ENCODE data around the gene AICDA. TPM values are rescaled to one million over a fixed set of nuclear protein-coding genes. Genes with fewer than 3 reads are reported as not detected.
"Not testable (repeated sequence)": the region's sequence is repeated elsewhere in the genome, so short reads cannot be mapped to it uniquely, and the experiment has no call there.

Gene AICDA
- total RNA-seq, 4 donors from 2014 or later = 0.39 to 2.6 (median 0.84) TPM; not detected in 1

DNA sequence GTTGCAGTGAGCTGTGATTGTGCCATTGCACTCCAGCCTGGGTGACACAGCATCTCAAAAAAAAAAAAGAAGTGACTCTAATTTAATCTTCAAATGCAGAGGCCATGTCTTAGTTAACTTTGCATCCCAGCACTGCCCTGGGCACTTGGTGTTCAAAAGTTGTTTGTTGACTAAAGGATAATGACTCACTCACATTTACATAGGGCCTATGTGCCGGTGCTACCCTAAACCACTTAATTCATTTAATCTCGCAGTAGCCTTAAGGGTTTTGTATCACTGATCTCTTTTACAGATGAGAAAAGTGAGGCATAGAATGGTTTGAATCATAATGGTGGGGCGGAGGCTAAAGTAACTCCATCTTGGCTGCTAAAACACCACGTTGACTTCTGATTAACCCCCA lies 26.3 kb upstream of the AICDA start:
- Histone ChIP-seq H3K4me3 (no peak overlapping the region), H3K9me3 (no peaks in the 10 kb centered on the region), H3K27me3 (no peaks in the 10 kb centered on the region), H3K27ac (no peak overlapping the region), H3K36me3 (no peaks in the 10 kb centered on the region), H3K4me1 (no peaks in the 10 kb centered on the region)
- no peak for DNase-seq (ENCODE audit: low spot score in 2 of 2)
- WGBS, 2 donors = 79 to 81% methylated on average over 4 of the region's 4 CpGs
- TF ChIP-seq, protein P1, sequence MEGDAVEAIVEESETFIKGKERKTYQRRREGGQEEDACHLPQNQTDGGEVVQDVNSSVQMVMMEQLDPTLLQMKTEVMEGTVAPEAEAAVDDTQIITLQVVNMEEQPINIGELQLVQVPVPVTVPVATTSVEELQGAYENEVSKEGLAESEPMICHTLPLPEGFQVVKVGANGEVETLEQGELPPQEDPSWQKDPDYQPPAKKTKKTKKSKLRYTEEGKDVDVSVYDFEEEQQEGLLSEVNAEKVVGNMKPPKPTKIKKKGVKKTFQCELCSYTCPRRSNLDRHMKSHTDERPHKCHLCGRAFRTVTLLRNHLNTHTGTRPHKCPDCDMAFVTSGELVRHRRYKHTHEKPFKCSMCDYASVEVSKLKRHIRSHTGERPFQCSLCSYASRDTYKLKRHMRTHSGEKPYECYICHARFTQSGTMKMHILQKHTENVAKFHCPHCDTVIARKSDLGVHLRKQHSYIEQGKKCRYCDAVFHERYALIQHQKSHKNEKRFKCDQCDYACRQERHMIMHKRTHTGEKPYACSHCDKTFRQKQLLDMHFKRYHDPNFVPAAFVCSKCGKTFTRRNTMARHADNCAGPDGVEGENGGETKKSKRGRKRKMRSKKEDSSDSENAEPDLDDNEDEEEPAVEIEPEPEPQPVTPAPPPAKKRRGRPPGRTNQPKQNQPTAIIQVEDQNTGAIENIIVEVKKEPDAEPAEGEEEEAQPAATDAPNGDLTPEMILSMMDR (IDR thresholded peaks at IDR 0.05) = no peak
- TF ChIP-seq POLR2A (IDR thresholded peaks at IDR 0.05) = no peak
- no peak for TF ChIP-seq EP300 (IDR thresholded peaks at IDR 0.05)

DNA sequence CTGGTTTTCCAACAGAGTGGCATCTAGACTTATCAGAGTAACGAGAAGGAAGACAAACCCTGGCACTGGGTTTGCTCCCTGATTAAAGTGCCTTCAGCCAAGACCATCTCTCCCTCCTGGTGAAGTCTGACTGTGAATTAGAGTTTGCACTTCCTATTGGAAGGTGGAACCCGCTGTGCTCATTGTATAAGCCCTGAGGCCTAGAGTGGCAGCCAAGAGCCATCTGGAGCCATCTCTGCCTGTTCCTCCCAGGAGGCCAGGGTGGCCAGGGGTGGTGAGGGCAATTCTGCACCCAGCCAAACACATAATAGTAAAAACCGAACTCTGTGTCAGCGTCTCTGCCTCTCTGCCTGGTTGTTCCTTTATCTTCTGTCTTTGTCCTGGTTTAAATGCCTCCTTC lies 25.0 kb upstream of the AICDA start:
- no peak for DNase-seq (ENCODE audit: low spot score in 2 of 2)
- Histone ChIP-seq H3K4me3 (no peak overlapping the region), H3K36me3 (no peaks in the 10 kb centered on the region), H3K4me1 (no peaks in the 10 kb centered on the region), H3K27me3 (no peaks in the 10 kb centered on the region), H3K9me3 (no peaks in the 10 kb centered on the region), H3K27ac (no peak overlapping the region)
- no peak for TF ChIP-seq POLR2A (IDR thresholded peaks at IDR 0.05)
- TF ChIP-seq, protein P1 (IDR thresholded peaks at IDR 0.05) = no peak
- no peak for TF ChIP-seq EP300 (IDR thresholded peaks at IDR 0.05)
- WGBS, 2 donors = 80% methylated on average over 4 of the region's 4 CpGs

DNA sequence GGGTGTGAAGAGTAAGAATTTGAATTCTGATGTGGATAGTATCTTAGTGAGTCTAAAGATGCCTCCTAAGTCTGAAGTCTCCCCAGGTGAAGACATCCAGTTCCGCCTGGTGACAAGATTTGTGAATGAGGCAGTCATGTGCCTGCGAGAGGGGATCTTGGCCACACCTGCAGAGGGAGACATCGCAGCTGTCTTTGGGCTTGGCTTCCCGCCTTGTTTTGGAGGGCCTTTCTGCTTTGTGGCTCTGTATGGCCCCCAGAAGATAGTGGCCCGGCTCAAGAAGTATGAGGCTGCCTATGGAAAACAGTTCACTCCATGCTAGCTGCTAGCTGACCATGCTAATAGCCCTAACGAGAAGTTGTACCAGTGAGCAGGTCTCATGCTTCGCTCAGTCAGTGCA lies 24.6 kb upstream of the AICDA start:
- Histone ChIP-seq H3K27ac (no peak overlapping the region), H3K27me3 (no peaks in the 10 kb centered on the region), H3K9me3 (no peaks in the 10 kb centered on the region), H3K4me3 (no peak overlapping the region), H3K36me3 (no peaks in the 10 kb centered on the region), H3K4me1 (no peaks in the 10 kb centered on the region)
- TF ChIP-seq EP300 (IDR thresholded peaks at IDR 0.05) = no peak
- TF ChIP-seq POLR2A (IDR thresholded peaks at IDR 0.05) = no peak
- TF ChIP-seq, protein P1 (IDR thresholded peaks at IDR 0.05) = no peak
- no peak for DNase-seq (ENCODE audit: low spot score in 2 of 2)
- 91 to 93% methylated on average over 5 to 7 of the region's 7 CpGs for WGBS, 2 donors

DNA sequence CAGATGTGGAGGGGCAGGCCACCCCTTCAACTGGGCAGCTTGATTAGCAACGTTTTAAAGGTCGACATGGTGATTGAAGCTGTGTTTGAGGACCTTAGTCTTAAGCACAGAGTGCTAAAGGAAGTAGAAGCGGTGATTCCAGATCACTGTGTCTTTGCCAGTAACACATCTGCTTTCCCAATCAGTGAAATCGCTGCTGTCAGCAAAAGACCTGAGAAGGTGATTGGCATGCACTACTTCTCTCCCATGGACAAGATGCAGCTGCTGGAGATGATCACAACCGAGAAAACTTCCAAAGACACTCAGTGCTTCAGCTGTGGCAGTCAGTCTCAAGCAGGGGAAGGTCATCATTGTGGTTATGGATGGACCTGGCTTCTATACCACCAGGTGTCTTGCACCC lies 23.9 kb upstream of the AICDA start:
- H3K36me3 ChIP-seq = no peaks in the 10 kb centered on the region
- TF ChIP-seq EP300 (IDR thresholded peaks at IDR 0.05) = no peak
- no peak for TF ChIP-seq POLR2A (IDR thresholded peaks at IDR 0.05)
- TF ChIP-seq, protein P1 (IDR thresholded peaks at IDR 0.05) = no peak
- H3K27me3 ChIP-seq = no peaks in the 10 kb centered on the region
- no peak overlapping the region for H3K27ac ChIP-seq
- WGBS, 2 donors = 49 to 51% methylated on average over 5 of the region's 5 CpGs
- no peaks in the 10 kb centered on the region for H3K4me1 ChIP-seq
- H3K4me3 ChIP-seq = no peak overlapping the region
- no peaks in the 10 kb centered on the region for H3K9me3 ChIP-seq
- DNase-seq (ENCODE audit: low spot score in 2 of 2) = no peak

DNA sequence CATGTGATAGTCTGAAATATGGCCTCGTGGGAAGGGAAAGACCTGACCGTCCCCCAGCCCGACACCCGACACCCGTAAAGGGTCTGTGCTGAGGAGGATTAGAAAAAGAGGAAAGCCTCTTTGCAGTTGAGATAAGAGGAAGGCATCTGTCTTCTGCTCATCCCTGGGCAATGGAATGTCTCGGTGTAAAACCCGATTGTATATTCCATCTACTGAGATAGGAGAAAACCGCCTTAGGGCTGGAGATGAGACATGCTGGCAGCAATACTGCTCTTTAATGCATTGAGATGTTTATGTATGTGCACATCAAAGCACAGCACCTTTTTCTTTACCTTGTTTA lies 23.3 kb upstream of the AICDA start:
- not testable (repeated sequence) for H3K27ac ChIP-seq; H3K36me3 ChIP-seq; H3K4me1 ChIP-seq; H3K9me3 ChIP-seq; DNase-seq (ENCODE audit: low spot score in 2 of 2); H3K27me3 ChIP-seq; H3K4me3 ChIP-seq
- 34 to 50% methylated on average over 8 of the region's 8 CpGs for WGBS, 2 donors

DNA sequence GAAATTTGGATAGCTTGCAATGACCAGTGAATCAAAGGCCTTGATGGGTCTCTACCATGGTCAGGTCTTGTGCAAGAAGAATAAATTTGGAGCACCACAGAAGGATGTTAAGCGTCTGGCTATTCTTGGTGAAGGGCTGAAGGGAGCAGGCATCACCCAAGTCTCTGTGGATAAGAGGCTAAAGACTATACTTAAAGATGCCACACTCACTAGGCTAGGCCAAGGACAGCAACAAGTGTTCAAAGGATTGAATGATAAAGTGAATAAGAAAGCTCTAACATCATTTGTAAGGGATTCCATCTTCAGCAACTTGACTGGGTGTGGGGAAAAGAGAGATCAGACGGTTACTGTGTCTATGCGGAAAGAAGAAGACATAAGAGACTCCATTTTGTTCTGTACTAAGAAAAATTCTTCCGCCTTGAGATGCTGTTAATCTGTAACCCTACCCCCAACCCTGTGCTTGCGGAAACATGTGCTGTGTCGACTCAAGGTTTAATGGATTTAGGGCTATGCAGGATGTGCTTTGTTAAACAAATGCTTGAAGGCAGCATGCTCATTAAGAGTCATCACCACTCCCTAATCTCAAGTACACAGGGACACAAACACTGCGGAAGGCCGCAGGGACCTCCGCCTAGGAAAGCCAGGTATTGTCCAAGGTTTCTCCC lies 22.8 kb upstream of the AICDA start:
- not testable (repeated sequence) for H3K27me3 ChIP-seq
- 60 to 68% methylated on average over 9 of the region's 9 CpGs for WGBS, 2 donors

More for the DNA sequence above, 22.8 kb upstream of the AICDA start:
- DNase-seq (ENCODE audit: low spot score in 2 of 2); H3K4me3 ChIP-seq; H3K27ac ChIP-seq; H3K4me1 ChIP-seq; H3K36me3 ChIP-seq; H3K9me3 ChIP-seq: not testable (repeated sequence)

Data from tibial nerve (tissue), 4 donors.